GM12892 (cell line): ENCODE data around the gene SYNE3.

Source experiments
- DNase-seq: peaks from one replicate; pipeline ENCODE4 v3.0.0; 2011; ENCODE audit not compliant: insufficient read length
- FAIRE-seq: peaks from 2 replicates; lab custom pipeline; 2011; peaks lifted over from hg19 to GRCh38; lab: Jason Lieb, UNC
- POLR2A ChIP-seq: IDR thresholded peaks from 2 replicates; pipeline ENCODE4 v1.6.1; 2011; ENCODE audit warnings: low read depth, low read length, control low read depth
- POLR2AphosphoS5 ChIP-seq: IDR thresholded peaks from 2 replicates; pipeline ENCODE4 v1.6.1; 2011; ENCODE audit warnings: low read depth, low read length, control low read depth
- TAF1 ChIP-seq: IDR thresholded peaks from 2 replicates; pipeline ENCODE4 v1.6.1; 2011; ENCODE audit warnings: low read depth, mild to moderate bottlenecking, control low read depth, low read length, borderline replicate concordance

The SYNE3 gene

GRCh38 chr14:95538801-95539509, 22.5 kb upstream of the SYNE3 start:
- FAIRE-seq (no peak), DNase-seq (no peak)
- TF ChIP-seq TAF1 (no peak), POLR2A (no peak), POLR2AphosphoS5 (no peak)

GRCh38 chr14:95537298-95538089, 21.0 kb upstream of the SYNE3 start:
- FAIRE-seq (no peak), DNase-seq (no peak)
- TF ChIP-seq TAF1 (no peak), POLR2AphosphoS5 (no peak), POLR2A (no peak)

- FAIRE-seq (no peak), DNase-seq (no peak)
- TF ChIP-seq POLR2AphosphoS5 (no peak), TAF1 (no peak)
Measured at GRCh38 chr14:95536671-95537070, 20.2 kb upstream of the SYNE3 start.

- TF ChIP-seq POLR2AphosphoS5 (no peak), TAF1 (no peak), POLR2A (no peak)
- no peak for FAIRE-seq
- DNase-seq: no peak
Measured at GRCh38 chr14:95536036-95536593, 19.7 kb upstream of the SYNE3 start.

GRCh38 chr14:95535226-95536021, 19.0 kb upstream of the SYNE3 start:
- FAIRE-seq (no peak), DNase-seq (no peak)
- no peak for TF ChIP-seq POLR2AphosphoS5
- TF ChIP-seq POLR2A: no peak
- TF ChIP-seq TAF1: no peak

DNA sequence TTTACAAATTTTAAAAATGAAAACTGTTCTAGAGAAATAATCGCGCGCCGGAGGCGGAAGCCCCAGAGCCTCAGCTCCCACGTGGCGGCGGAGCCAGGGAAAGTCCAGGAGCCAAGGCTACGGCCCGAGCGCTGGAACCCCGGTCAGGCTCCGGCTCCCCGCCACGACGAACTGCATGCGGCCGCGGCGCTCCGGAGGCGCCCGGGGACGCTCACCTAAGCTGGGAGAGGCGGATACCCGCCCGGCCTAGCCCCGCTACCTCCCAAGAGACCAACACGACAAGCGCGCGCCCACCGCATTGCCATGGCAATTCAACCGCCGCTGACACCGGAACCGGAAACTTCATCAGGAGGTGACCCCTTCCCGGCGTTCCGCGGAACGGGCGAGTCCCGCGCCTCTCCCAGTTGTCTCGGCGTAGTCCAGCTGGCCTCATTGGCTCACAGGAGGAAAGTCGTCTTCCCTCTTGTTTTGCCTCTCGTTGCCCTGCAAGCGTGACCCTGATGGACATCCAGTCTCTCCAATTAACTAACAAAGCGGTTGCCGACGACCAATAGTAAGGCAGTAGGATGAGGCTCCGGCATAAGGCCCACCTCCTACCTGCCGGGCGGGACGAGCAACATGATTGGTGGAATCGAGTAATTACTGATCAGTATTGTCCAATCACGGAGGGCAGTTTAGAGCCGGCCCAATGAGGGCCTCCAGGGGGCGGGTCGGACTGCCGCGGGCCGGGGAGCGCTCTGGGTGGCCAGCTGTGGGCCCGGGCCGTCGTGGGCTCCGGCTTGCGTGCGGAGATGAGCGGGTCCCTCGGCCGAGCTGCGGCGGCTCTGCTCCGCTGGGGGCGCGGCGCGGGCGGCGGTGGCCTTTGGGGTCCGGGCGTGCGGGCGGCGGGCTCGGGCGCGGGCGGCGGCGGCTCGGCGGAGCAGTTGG, 18.1 kb upstream of the SYNE3 start, which contains the start of gene GLRX5:
GLRX5 (plus strand) TSS at position 752 of the 927 bp plus-strand sequence; CDS start at position 792, 40 bp downstream.
- DNase-seq: peak; percentile 95
- peak; percentile 100 for FAIRE-seq
- peak; percentile 45; the same call in 1 of the 2 replicates for TF ChIP-seq TAF1
- TF ChIP-seq POLR2A: peak; percentile 67; the same call in 1 of the 2 replicates
- peak; percentile 56; the same call in 1 of the 2 replicates for TF ChIP-seq POLR2AphosphoS5

DNA sequence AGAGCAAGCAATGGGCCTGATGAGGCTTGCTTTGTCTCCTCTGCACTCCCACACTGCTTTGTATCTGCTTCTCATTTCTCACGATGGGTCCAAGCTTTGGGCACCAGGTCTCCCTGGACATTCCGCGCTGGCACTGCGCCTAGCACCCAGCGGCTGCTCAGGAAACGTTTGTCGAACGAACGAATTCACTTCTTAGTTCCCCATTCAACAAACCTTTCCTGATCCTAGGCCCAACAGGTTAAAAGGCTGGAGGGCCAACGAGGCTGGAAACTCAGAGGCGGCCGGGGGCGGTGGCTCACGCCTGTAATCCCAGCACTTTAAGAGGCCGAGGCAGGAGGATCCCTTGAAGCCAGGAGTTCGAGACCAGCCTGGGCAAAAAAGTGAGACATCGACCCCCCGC, 17.4 kb upstream of the SYNE3 start:
- DNase-seq (no peak), FAIRE-seq (no peak)
- TF ChIP-seq POLR2AphosphoS5: no peak
- TF ChIP-seq POLR2A: no peak
- TF ChIP-seq TAF1: no peak

DNA sequence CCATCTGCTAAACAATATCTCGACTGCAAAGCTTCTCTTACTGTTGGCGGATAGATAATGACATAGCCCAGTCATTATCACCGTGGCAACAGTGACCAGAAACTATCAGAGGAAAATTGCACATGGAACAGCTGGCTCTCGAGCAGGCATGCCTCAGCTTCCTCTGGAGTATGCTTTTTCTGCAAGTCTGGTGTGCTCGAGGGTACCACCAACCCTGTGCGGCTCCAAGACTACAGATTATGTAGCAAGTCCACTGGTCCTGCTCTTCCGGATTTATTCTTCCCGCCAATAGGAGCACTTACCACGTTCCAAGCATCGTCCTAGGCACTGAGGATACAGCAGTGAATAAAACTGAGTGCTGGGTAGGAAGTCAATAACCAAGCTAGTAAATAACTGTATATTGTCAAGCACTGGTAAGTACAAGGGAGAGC, 17.0 kb upstream of the SYNE3 start:
- no peak for DNase-seq
- TF ChIP-seq POLR2AphosphoS5: peak; percentile 43; the same call in 1 of the 2 replicates
- TF ChIP-seq POLR2A: no peak; the same call in 1 of the 2 replicates

DNA sequence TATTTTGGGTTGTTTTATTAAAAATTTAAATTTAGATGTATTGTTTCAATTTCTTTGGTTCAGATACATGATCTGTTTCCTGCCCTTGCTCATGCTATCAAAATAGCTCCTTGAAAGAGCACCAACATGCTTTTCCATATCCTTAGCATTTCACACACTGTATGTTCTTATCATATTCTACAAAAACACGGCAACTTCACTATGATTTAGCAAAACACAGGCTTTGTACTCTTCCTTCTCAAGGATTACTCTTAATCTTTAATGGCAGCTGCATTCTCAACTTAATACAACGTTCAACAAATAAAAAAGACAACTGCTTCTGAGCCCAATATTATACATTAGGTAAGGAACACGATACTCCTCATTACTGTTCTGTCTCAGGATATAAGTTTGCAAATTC, 15.5 kb upstream of the SYNE3 start:
- DNase-seq (no peak), FAIRE-seq (no peak)

More for the DNA sequence above, 17.0 kb upstream of the SYNE3 start:
- peak; percentile 85 for FAIRE-seq

GRCh38 chr14:95531473-95531872, 15.0 kb upstream of the SYNE3 start:
- TF ChIP-seq POLR2AphosphoS5: no peak
- no peak for TF ChIP-seq POLR2A
- TF ChIP-seq TAF1: no peak
- DNase-seq: no peak
- FAIRE-seq: no peak

More for the DNA sequence above, 15.5 kb upstream of the SYNE3 start:
- TF ChIP-seq POLR2AphosphoS5: no peak
- no peak for TF ChIP-seq POLR2A
- no peak for TF ChIP-seq TAF1
